Stimulated activated naive CD8-positive, alpha-beta T cell treated with anti-CD3 and anti-CD28 coated beads, Interleukin-15, amount 100 ng/mL, for 72 hours (primary cell): Measurements from ENCODE around the gene POU4F1.

Source experiments
- ATAC-seq: fragments of 150-1000 bp; cut with Tn5 transposase; 2 replicates; pipeline ENCODE4 v1.10.0; 2021; ENCODE audit warnings: mild to moderate bottlenecking, moderate library complexity
- DNase-seq, 2 donors: peaks; one replicate each; pipeline ENCODE4 v3.0.0; 2021 to 2022
- H3K27ac Mint-ChIP-seq, 2 donors: one replicate each; pipeline ENCODE4 v1.8.0; 2022; ENCODE audit warnings: mild to moderate bottlenecking in 2 of 2, mixed read lengths in 2 of 2, moderate library complexity in 2 of 2
- H3K27me3 Mint-ChIP-seq: one replicate; pipeline ENCODE4 v1.8.0; 2022; ENCODE audit warnings: mixed read lengths
- H3K4me1 Mint-ChIP-seq: one replicate; pipeline ENCODE4 v1.8.0; 2022; ENCODE audit warnings: mild to moderate bottlenecking, mixed read lengths
- H3K4me3 Mint-ChIP-seq, 2 donors: one replicate each; pipeline ENCODE4 v1.8.0; 2022; ENCODE audit warnings: mild to moderate bottlenecking in 2 of 2, mixed read lengths in 2 of 2, moderate library complexity in 1 of 2
- H3K9me3 Mint-ChIP-seq, 2 donors: one replicate each; pipeline ENCODE4 v1.8.0; 2022; ENCODE audit warnings: mixed read lengths in 2 of 2

POU4F1 gene

DNA sequence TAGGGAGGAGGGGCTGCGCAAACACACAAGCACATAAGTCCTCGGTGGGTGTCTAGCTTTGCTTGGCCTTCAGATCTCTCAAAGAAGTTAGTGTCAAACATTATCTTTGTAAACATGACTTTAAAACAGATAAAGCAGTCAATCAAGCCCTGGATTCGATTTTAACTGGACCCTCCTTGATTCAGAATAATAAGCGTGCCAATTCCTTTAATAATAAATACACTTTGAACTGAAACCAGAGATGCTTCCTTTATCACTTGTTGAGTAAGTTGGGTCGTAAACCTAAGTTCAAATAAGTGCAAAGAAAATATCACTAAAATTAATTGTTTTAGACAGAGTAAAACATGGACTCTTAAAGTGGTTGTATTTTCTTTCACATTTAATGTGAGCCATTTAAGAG lies 30.9 kb downstream of the POU4F1 start:
- H3K4me3 Mint-ChIP-seq, result no peak overlapping the region
- H3K4me1 Mint-ChIP-seq, result no peaks in the 10 kb centered on the region
- no peak overlapping the region for H3K27ac Mint-ChIP-seq
- no peak for ATAC-seq
- peaks cover 0 to 6% of the 10 kb centered on the region in 2 donors for H3K9me3 Mint-ChIP-seq
- no peak for DNase-seq
- H3K27me3 Mint-ChIP-seq, result peaks cover 8% of the 10 kb centered on the region

DNA sequence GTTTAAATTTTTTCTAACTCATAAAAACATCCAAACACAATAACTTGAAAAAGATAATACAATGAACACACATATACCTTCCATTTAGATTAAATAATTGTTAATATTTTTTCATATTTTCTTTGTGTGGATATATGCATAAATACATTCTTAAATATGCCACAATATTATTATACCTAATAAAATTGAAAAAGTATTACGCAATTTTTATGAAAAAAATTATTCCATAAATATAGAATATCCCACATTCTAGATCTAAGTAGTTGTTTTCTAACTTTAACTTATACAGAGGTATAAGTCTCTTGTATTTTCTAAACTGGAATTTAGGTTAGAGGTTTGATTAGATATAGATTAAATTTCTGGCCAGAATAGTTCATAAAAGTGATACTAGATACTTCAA lies 34.3 kb downstream of the POU4F1 start:
- no peak for ATAC-seq
- no peak for DNase-seq
- H3K4me3 Mint-ChIP-seq, result no peak overlapping the region
- H3K27me3 Mint-ChIP-seq, result peaks cover 8% of the 10 kb centered on the region
- no peak overlapping the region for H3K27ac Mint-ChIP-seq
- no peaks in the 10 kb centered on the region for H3K4me1 Mint-ChIP-seq
- H3K9me3 Mint-ChIP-seq, result no peaks in the 10 kb centered on the region

DNA sequence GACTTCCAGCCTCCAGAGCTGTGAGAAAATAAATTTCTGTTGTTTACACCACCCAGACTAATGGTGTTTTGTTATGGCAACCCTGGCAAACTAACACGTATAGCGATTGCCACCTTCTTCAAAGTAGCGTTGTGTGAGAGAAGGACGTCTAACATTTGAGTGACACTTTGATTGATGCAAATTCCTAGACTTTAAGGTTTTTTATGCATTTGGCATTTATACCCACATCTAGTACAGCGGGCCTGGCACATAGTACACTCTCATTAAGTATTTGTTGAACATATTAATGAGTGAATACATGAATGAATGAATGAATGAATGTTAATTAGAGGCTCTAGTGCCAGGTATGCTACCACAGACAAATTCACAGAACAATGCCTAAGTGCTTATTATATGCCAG lies 36.7 kb downstream of the POU4F1 start:
- peaks cover 5% of the 10 kb centered on the region for H3K27me3 Mint-ChIP-seq
- H3K9me3 Mint-ChIP-seq, result no peaks in the 10 kb centered on the region
- no peaks in the 10 kb centered on the region for H3K4me1 Mint-ChIP-seq
- no peak for DNase-seq
- no peak overlapping the region for H3K27ac Mint-ChIP-seq
- ATAC-seq, result no peak
- no peak overlapping the region for H3K4me3 Mint-ChIP-seq

DNA sequence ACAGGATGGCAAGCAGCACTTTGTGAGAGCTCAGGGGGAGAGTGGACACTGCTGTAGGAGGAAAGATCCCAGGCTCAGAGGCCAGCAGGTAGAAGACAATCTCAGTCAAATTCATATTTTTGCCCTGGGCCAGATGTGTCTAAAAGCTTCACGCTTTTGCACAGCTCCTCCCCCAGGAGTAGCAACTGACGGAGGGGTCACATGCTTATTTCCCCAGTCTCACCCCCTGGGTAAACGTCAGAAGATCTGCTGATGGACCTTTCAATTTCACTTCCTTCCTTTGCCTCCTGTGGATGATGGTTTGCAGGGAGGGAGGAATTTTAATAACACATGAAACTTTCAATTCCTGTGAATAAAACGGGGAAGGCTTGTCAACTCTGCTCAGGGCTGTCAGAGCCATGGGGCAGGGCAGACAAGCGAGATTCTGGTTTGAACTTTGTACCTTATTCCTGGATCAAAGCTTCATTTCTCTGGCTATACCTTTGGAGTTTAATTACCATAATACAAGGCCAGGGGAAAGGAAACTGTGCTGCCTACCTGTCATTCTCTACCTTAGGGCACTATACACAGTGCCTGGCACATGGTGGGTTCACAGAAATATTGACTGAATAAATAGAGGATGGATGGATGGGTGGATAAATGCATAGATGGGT lies 41.0 kb downstream of the POU4F1 start:
- no peak for DNase-seq
- H3K4me1 Mint-ChIP-seq, result no peaks in the 10 kb centered on the region
- H3K4me3 Mint-ChIP-seq, result no peak overlapping the region
- H3K9me3 Mint-ChIP-seq, result no peaks in the 10 kb centered on the region
- H3K27me3 Mint-ChIP-seq, result peaks cover 16% of the 10 kb centered on the region
- H3K27ac Mint-ChIP-seq, result no peak overlapping the region
- ATAC-seq, result no peak
